NCI-H187 treated with DMSO at 0.1 percent for 48 hours (cell line): ENCODE data around the gene TMPRSS4.

Experiments
- DNase-seq: peaks from one replicate; lab custom pipeline; 2025; lab: John Stamatoyannopoulos, UW

The TMPRSS4 gene

GRCh38 chr11:118153976-118154375 is 77.1 kb downstream of the TMPRSS4 start:
- no peak for DNase-seq

GRCh38 chr11:118154641-118155040 is 77.8 kb downstream of the TMPRSS4 start:
- DNase-seq: no peak

GRCh38 chr11:118155776-118156530 is 79.1 kb downstream of the TMPRSS4 start:
- no peak for DNase-seq

GRCh38 chr11:118156531-118157185 is 79.8 kb downstream of the TMPRSS4 start:
- no peak for DNase-seq

GRCh38 chr11:118157186-118157895 is 80.5 kb downstream of the TMPRSS4 start:
- DNase-seq: no peak

- DNase-seq: no peak
Measured at GRCh38 chr11:118161786-118162185, 84.9 kb downstream of the TMPRSS4 start.

- no peak for DNase-seq
Measured at GRCh38 chr11:118162846-118163245, 86.0 kb downstream of the TMPRSS4 start.

- DNase-seq: no peak
Measured at GRCh38 chr11:118163494-118163893, 86.6 kb downstream of the TMPRSS4 start.

- no peak for DNase-seq
Measured at GRCh38 chr11:118164885-118165284, 88.0 kb downstream of the TMPRSS4 start.

GRCh38 chr11:118166641-118167040 is 89.8 kb downstream of the TMPRSS4 start:
- DNase-seq: no peak

GRCh38 chr11:118167253-118167652 is 90.4 kb downstream of the TMPRSS4 start:
- DNase-seq: no peak

- DNase-seq: no peak
Measured at GRCh38 chr11:118167906-118168305, 91.0 kb downstream of the TMPRSS4 start.

- no peak for DNase-seq
Measured at GRCh38 chr11:118168316-118168715, 91.4 kb downstream of the TMPRSS4 start.

- DNase-seq: no peak
Measured at GRCh38 chr11:118168751-118169150, 91.9 kb downstream of the TMPRSS4 start.

GRCh38 chr11:118169300-118170140 is 92.6 kb downstream of the TMPRSS4 start:
- no peak for DNase-seq

- no peak for DNase-seq
Measured at GRCh38 chr11:118170231-118170630, 93.4 kb downstream of the TMPRSS4 start.

GRCh38 chr11:118170882-118171268 is 94.0 kb downstream of the TMPRSS4 start:
- no peak for DNase-seq
